GM21528 (cell line): ENCODE data around the gene CXCL1.

Experiments used
- ATAC-seq: cut with Tn5 transposase; IDR thresholded peaks from one replicate; pipeline ENCODE4 v1.9.1; 2021; ENCODE audit warnings: mild to moderate bottlenecking, moderate library complexity; ENCODE audit not compliant: unreplicated experiment, low FRiP score

Gene CXCL1

GRCh38 chr4:73869130-73870055 is at the start of gene CXCL1:
Gene CXCL1 (plus strand): TSS chr4:73869393. CDS start chr4:73869471, 78 bp downstream.
- ATAC-seq, result no peak

DNA sequence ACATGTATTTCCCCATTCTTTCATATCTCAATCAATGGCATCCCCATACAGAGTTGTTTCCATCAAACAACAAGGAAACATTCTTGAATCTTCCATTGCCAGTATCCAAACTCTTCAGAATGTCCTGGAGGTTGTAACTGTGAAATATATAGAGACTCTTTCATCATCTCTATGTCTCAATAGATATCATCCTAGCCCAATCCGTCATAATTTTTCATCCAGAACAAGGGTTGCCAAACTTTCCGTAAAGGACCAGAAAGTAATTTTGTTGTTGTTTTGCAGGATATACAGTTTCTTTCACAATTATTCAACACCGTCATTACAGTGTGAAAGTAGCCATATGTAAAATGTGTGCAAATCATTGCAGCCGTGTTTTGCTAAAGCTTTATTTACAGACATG is 47.9 kb upstream of the CXCL1 start:
- no peak for ATAC-seq

DNA sequence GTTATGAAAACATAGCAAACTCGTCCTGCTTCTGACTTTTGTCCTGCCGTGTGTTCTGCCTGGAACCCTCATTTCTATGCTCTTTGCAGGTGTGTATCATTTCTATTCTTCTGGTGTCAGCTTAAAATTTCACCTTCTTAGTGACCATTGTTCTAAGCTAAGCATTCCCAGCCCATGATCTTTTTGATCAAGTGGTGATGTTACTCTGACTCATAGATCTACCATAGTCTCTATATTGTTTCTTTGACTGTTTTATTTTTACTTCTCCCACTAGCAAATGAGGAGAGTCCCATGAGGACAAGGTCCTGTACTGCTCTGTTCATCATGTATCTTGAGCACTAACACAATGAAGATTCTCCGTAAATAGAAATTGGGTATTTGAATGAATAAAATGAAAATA is 46.8 kb upstream of the CXCL1 start:
- ATAC-seq, result no peak

GRCh38 chr4:73822812-73823504 is 46.2 kb upstream of the CXCL1 start:
- no peak for ATAC-seq

GRCh38 chr4:73823760-73824159 is 45.4 kb upstream of the CXCL1 start:
- ATAC-seq, result no peak

DNA sequence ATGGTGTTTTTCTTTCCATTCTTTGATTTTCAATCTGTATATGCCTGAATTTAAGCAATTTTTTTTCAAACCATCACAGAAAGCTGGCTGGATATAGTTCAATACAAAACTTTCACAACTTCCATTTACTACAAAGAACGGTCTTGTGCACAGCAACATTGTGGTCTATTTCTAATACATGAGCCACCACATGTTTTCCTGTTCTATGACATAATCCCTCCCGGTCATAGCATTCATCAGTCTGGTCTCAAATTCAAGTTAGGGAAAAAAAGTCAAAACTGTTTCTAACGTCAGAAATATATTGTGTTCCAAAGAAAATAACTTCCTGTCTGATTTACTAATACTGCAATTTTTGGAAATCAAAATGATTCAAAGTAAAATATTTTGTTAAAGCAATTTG is 40.2 kb upstream of the CXCL1 start:
- ATAC-seq, result no peak

DNA sequence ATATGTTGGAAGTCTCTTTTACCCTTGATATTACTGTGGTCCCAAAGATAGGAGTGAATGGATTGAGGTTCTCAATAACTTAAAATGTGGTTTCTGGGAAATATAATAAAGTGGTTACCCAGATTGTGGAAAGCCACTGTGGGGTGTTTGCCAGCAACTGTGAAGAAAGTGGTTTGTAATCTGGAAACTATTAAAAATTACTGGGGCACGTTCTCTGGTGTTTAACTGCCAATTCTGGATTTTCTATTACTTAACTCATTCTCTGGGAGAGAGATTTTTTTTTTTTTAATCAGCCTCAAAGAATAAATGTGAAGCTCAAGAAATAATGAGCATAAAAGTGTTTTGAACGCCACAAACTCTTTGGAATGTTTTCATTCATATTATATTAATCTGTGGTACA is 37.6 kb upstream of the CXCL1 start:
- ATAC-seq, result no peak

- ATAC-seq, result no peak
These were observed 36.4 kb upstream of the CXCL1 start for GRCh38 chr4:73832651-73833237.

DNA sequence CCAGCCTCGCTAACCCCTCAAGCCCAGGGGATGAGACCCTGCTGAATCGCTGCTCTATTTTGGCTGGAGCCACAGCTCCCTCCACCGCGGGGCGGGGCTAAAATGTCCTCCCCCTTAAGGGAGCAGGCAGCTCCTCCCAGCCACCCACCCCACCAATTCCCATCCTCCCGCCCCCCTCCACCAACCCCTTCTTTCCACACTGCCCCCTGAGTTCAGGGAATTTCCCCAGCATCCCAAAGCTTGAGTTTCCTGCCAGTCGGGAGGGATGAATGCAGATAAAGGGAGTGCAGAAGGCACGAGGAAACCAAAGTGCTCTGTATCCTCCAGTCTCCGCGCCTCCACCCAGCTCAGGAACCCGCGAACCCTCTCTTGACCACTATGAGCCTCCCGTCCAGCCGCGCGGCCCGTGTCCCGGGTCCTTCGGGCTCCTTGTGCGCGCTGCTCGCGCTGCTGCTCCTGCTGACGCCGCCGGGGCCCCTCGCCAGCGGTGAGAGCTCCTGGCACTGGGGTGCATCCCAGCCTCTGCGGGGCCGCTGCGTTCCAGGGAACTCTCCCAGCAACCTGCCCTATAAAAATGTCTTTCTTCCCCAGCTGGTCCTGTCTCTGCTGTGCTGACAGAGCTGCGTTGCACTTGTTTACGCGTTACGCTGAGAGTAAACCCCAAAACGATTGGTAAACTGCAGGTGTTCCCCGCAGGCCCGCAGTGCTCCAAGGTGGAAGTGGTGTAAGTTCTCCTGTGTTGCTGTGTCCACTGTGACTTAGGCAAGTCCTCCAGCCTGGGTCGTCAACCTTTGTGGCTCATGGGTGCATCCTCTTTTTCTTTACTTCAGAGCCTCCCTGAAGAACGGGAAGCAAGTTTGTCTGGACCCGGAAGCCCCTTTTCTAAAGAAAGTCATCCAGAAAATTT is 32.6 kb upstream of the CXCL1 start, which contains the start of gene CXCL6:
CXCL6 (plus strand) TSS at position 306 of the 907 bp plus-strand sequence; CDS start at position 379, 73 bp downstream.
- no peak for ATAC-seq

GRCh38 chr4:73839071-73839470 is 30.1 kb upstream of the CXCL1 start:
- no peak for ATAC-seq

GRCh38 chr4:73839715-73840114 is 29.5 kb upstream of the CXCL1 start:
- ATAC-seq, result no peak

DNA sequence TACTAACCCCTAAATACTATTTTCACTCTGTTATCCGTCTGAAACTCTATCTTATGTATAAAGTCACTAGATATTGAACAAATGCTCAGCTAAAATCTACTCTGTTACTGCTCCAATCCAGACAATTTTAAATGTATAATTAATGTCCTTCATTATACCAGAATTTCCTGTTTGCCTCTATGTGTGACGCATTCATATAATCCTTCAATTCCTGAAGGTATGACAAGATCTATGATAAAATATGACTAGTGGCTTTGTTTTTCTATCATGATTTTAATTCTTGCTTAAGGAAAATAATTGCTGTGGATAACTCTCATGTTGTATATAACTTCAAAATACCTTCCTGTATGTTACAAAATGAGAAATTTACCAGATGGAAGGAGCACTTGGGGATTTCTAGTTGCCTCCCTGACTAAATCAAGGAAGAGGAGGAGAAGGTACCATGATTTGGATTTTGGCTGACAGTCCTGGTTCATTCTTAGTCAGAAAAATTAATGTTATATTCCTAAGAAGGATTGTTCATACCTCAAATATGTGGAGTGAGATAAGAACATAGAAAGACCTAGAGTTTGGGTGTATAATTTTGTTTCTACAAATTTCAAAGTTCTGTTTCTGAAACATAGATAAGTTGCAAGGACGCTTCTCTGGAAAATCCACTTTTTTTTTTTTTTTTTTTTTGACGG is 27.8 kb upstream of the CXCL1 start:
- ATAC-seq, result no peak

DNA sequence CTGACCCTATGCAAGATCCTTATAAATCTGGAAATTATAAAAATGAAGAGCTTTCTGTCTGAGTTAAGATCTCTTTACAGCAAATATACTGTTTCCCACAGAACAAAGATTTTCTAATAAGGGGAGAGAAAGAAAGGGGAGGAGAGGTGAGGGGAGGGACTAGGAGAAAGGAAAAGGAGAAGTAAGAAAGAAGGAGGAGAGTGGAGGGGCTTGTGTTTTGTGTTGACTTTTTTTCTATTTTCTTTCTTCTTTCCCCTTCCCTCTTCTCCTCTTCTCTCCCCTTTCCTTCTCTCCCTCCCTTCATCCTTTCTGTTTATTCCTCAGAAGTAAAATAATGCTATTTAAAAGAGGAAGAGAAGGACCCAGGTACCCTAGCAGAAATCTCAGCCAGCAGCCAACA is 26.5 kb upstream of the CXCL1 start:
- no peak for ATAC-seq

- no peak for ATAC-seq
These were observed 25.8 kb upstream of the CXCL1 start for GRCh38 chr4:73843369-73843768.

DNA sequence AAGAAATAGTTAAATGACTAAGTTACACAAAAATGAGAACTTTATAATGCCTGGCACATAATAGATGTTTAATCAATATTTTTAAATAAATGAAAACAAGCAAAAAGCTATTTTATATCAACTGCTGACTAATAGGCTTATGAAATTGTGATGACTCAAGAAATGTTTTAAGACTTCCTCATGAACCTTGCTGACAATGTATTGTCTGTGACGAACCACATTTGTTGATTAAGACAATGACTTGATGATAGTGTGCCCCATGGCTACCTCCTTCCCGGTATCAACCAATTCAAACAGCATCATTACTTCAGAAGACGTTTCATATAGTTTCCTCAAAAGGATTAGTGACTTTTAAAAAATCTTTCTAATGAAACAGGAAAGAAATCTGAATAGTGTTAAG is 24.8 kb upstream of the CXCL1 start:
- no peak for ATAC-seq

DNA sequence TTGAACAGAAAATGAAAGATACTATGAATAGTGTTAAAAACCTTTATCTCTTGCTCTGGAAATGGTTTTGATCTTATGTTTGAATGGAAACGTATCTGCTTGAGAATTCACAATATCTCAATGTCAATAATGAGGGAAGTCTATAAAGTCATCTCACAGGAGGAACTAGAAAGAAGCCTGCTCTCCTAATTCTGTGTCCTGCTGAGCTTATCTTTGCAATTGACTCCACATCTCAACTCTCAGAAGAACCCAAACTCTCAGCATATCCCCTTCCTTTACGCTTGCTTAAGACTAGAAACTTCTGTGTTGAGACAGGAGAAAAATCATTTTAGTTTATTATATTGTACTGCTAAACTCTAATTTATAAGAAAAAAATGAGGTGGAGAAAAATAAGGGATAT is 24.4 kb upstream of the CXCL1 start:
- ATAC-seq, result no peak

DNA sequence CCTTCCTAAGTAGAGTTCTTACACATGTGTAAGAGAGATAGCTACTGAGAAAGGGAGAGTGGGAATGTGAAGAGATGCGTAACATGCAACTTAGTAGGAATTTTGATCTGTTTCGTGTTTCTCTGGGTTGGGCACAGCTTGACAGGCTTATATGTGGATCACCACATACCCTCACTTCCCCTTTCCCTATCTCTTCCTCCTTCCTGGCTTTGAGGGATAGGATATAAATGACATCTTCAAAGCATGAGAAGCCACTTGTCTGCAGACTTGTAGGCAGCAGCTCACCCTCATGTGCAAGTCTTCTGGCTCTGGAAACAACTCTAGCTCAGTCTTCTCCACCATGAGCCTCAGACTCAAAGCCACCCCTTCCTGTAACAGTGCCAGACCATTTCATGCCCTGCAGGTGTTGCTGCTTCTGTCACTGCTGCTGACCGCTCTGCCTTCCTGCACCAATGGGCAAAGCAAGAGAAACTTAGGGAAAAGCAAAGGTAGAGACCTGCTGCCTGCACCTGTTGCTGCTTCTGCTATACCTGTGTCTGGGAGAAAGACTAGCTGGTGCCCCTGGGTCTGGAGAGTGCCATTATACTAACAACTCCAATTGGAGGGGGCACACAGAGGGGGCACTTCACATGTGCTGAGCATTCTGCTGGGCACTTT is 21.5 kb upstream of the CXCL1 start:
- no peak for ATAC-seq

GRCh38 chr4:73848183-73848777 is 20.9 kb upstream of the CXCL1 start:
- ATAC-seq, result no peak
